GM19452 (cell line): Measurements from ENCODE around the gene BMP2.
A peak's percentile ranks its signal among the peaks of the same experiment; 100 is the strongest.

ENCODE experiments used
- ATAC-seq: cut with Tn5 transposase; IDR thresholded peaks from one replicate; pipeline ENCODE4 v1.9.1; 2021; ENCODE audit not compliant: unreplicated experiment

BMP2 gene

GRCh38 chr20:6767536-6768227, at the start of gene BMP2:
Gene BMP2 (plus strand): TSS chr20:6767686. CDS start chr20:6770127, 2,441 bp downstream.
- ATAC-seq: peak; percentile 69

- no peak for ATAC-seq
Measured at GRCh38 chr20:6718662-6719368, 48.7 kb upstream of the BMP2 start.

- no peak for ATAC-seq
Measured at GRCh38 chr20:6719369-6719721, 48.1 kb upstream of the BMP2 start.

GRCh38 chr20:6726761-6727160, 40.7 kb upstream of the BMP2 start:
- ATAC-seq: no peak

GRCh38 chr20:6730672-6731328, 36.7 kb upstream of the BMP2 start:
- ATAC-seq: no peak

- ATAC-seq: no peak
Measured at GRCh38 chr20:6732001-6732447, 35.5 kb upstream of the BMP2 start.

GRCh38 chr20:6732851-6733250, 34.6 kb upstream of the BMP2 start:
- no peak for ATAC-seq

- ATAC-seq: no peak
Measured at GRCh38 chr20:6733965-6734364, 33.5 kb upstream of the BMP2 start.

- no peak for ATAC-seq
Measured at GRCh38 chr20:6735942-6736845, 31.3 kb upstream of the BMP2 start.

- ATAC-seq: no peak
Measured at GRCh38 chr20:6739406-6739805, 28.1 kb upstream of the BMP2 start.

- no peak for ATAC-seq
Measured at GRCh38 chr20:6740096-6740495, 27.4 kb upstream of the BMP2 start.

- no peak for ATAC-seq
Measured at GRCh38 chr20:6744180-6744579, 23.3 kb upstream of the BMP2 start.

GRCh38 chr20:6744805-6745204, 22.7 kb upstream of the BMP2 start:
- ATAC-seq: no peak

GRCh38 chr20:6746901-6747609, 20.4 kb upstream of the BMP2 start:
- no peak for ATAC-seq

- ATAC-seq: no peak
Measured at GRCh38 chr20:6750438-6750837, 17.0 kb upstream of the BMP2 start.

GRCh38 chr20:6756693-6757595, 10.5 kb upstream of the BMP2 start:
- no peak for ATAC-seq

GRCh38 chr20:6764619-6765018, 2.9 kb upstream of the BMP2 start:
- ATAC-seq: no peak

GRCh38 chr20:6765469-6766058, 1.9 kb upstream of the BMP2 start:
- ATAC-seq: no peak

- ATAC-seq: no peak
Measured at GRCh38 chr20:6766433-6766832, 1.1 kb upstream of the BMP2 start.
